Esophagus muscularis mucosa (tissue), 4 donors: Measurements from ENCODE around the gene RBBP9. TPM values are rescaled to one million over a fixed set of nuclear protein-coding genes. Genes with fewer than 3 reads are reported as not detected.
A peak's percentile ranks its signal among the peaks of the same experiment; 100 is the strongest.

Experiments
- DNase-seq: peaks from one replicate; pipeline ENCODE4 v3.0.0-alpha.2; 2017; ENCODE audit errors: extremely low spot score
- H3K27ac ChIP-seq, 4 donors: fragments of 200-600 bp; sonication (generic); replicated peaks in 1 of 4; 1 replicate in 3 of 4; 2 replicates in 1 of 4; pipeline ENCODE4 v1.5.1; 2016 to 2019; ENCODE audit warnings: mild to moderate bottlenecking in 1 of 4
- H3K27me3 ChIP-seq, 4 donors: fragments of 200-600 bp; sonication (generic); one replicate each; pipeline versions ENCODE4 v1.5.1 to v1.6.0; 2016 to 2019
- H3K36me3 ChIP-seq, 4 donors: fragments of 200-600 bp; sonication (generic); one replicate each; pipeline ENCODE4 v1.5.1; 2016 to 2019
- H3K4me1 ChIP-seq, 4 donors: fragments of 200-600 bp; sonication (generic); one replicate each; pipeline ENCODE4 v1.5.1; 2016 to 2019
- H3K4me3 ChIP-seq, 4 donors: fragments of 200-600 bp; sonication (generic); 1 replicate in 2 of 4; 2 replicates in 2 of 4; pipeline ENCODE4 v1.5.1; 2016 to 2019; ENCODE audit warnings: mild to moderate bottlenecking in 4 of 4, moderate library complexity in 1 of 4
- H3K9me3 ChIP-seq, 4 donors: fragments of 200-600 bp; sonication (generic); 1 replicate in 3 of 4; 2 replicates in 1 of 4; pipeline ENCODE4 v1.5.1; 2016 to 2019
- EP300 ChIP-seq: sonication (generic); formaldehyde crosslinking; IDR thresholded peaks from one replicate; pipeline ENCODE4 v1.6.1; 2017; ENCODE audit warnings: antibody characterized with exemption
- POLR2A ChIP-seq: fragments of 450-650 bp; IDR thresholded peaks from one replicate; pipeline ENCODE4 v1.6.1; 2017; ENCODE audit warnings: antibody characterized with exemption, moderate library complexity, mild to moderate bottlenecking, low read depth
- POLR2AphosphoS5 ChIP-seq, 2 donors: sonication (generic); formaldehyde crosslinking; IDR thresholded peaks; one replicate each; pipeline ENCODE4 v1.6.1; 2017; ENCODE audit warnings: antibody characterized with exemption in 2 of 2
- WGBS: methylation state at CpG from one replicate; pipeline ENCODE4 v1.1.5; 2018; 5-methylcytosine and 5-hydroxymethylcytosine counted together
- intact Hi-C: fragments of 100-400 bp; cut with DNase I; formaldehyde crosslinking; loops from one replicate; pipeline ENCODE4 v1.15.1; 2023
- total RNA-seq, 4 donors: library from RNA; depleted of rRNA; stranded (reverse); fragments of >200 nt; gene quantifications; one replicate each; pipeline versions ENCODE4 v1.1.0 to v1.2.1, GENCODE V29; 2016
- TF ChIP-seq, protein P1 (sequence below), 3 experiments: fragments of 200-600 bp in 2 of 3; fragments of 450-650 bp in 1 of 3; sonication (generic) in 2 of 3; IDR thresholded peaks; one replicate each; pipeline ENCODE4 v1.5.1; 2017 to 2019; ENCODE audit warnings: antibody characterized with exemption in 3 of 3, mild to moderate bottlenecking in 2 of 3, moderate library complexity in 1 of 3

RBBP9 gene
- total RNA-seq, 4 donors from 2014 or later, result 13.7 to 16.7 (median 15.3) TPM

GRCh38 chr20:18477218-18477617 is 19.8 kb downstream of the RBBP9 start:
- TF ChIP-seq POLR2A (no peak), EP300 (no peak), POLR2AphosphoS5 (IDR thresholded peaks at IDR 0.05) (no peak)
- TF ChIP-seq, protein P1, sequence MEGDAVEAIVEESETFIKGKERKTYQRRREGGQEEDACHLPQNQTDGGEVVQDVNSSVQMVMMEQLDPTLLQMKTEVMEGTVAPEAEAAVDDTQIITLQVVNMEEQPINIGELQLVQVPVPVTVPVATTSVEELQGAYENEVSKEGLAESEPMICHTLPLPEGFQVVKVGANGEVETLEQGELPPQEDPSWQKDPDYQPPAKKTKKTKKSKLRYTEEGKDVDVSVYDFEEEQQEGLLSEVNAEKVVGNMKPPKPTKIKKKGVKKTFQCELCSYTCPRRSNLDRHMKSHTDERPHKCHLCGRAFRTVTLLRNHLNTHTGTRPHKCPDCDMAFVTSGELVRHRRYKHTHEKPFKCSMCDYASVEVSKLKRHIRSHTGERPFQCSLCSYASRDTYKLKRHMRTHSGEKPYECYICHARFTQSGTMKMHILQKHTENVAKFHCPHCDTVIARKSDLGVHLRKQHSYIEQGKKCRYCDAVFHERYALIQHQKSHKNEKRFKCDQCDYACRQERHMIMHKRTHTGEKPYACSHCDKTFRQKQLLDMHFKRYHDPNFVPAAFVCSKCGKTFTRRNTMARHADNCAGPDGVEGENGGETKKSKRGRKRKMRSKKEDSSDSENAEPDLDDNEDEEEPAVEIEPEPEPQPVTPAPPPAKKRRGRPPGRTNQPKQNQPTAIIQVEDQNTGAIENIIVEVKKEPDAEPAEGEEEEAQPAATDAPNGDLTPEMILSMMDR (IDR thresholded peaks at IDR 0.05), result no peak
- 97% methylated on average over 1 of the region's 1 CpG for WGBS

DNA sequence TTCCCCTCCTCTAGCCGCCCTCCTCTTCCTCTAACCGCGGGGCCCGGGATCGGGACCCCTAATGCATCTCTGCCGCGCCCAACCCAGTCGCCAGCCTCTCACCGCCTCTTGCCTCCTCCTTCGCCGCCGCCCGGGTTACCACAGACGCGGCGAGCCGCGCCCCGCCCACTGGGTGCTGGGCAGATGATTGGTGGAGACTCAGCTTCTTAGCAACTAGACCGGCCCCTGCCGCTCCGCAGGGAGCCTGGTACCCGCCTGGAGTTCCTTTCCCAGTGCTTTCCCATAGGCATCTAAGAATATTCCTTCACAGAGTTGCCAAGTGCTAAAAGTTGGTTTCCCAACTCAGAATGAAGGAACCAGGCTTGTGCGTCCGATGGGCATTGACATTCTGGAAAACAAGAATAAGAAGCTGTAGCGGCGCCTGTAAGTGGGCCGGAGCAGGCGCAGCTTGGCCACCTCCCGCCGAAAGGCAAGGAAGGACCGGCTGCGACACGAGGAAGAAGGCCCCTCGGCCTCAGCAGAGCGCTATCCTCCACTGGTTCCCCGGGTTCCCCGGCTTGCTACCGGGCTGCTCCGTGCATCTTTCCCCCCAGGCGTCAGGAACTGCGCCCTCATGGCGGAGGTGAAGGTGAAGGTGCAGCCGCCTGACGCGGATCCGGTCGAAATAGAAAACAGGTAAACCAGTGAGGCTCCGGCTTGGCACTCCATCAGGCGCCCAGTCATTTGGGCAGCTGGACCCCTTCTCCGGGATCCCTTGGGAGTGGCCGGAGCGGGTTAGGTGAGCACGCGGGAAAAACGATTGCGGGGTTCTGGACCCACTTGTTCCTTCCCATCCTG is 29.9 kb downstream of the RBBP9 start, which contains the start of the genes DZANK1 and POLR3F:
Gene DZANK1 (minus strand): TSS at position 137 of the 837 bp plus-strand sequence. CDS start 1,672 bp downstream, outside the sequence.
Gene POLR3F (plus strand): TSS at position 497 of the 837 bp plus-strand sequence. CDS start 117 bp downstream, at position 614.
- WGBS, result 0% methylated on average over 26 of the region's 57 CpGs
- Histone ChIP-seq H3K36me3 (peaks cover 0 to 25% (median 13%) of the 10 kb centered on the region in 4 donors), H3K27me3 (no peaks in the 10 kb centered on the region), H3K27ac (peak within 1 kb of the TSS; percentile 73 to 82 (median 80)), H3K4me1 (peaks cover 14 to 28% (median 20%) of the 10 kb centered on the region in 4 donors), H3K9me3 (no peaks in the 10 kb centered on the region), H3K4me3 (peak within 1 kb of the TSS; percentile 68 to 90 (median 81))
- intact Hi-C loops, result loop anchor here (5.0 kb wide), 1 partner anchor 40 kb away; the partner anchor contains the start of gene SEC23B
- peak; percentile 98 for DNase-seq
- TF ChIP-seq POLR2A, result no peak
- TF ChIP-seq POLR2AphosphoS5 (IDR thresholded peaks at IDR 0.05), result peak; percentile 81 to 83
- no peak for TF ChIP-seq EP300
- TF ChIP-seq, protein P1 (IDR thresholded peaks at IDR 0.05), result peak in 1 of 3 experiments; percentile 24

More at GRCh38 chr20:18477218-18477617, 19.8 kb downstream of the RBBP9 start:
- Histone ChIP-seq H3K4me3 (no peak overlapping the region), H3K4me1 (no peaks in the 10 kb centered on the region), H3K27ac (no peak overlapping the region), H3K36me3 (peaks cover 28 to 98% (median 88%) of the 10 kb centered on the region in 4 donors), H3K27me3 (no peaks in the 10 kb centered on the region), H3K9me3 (no peaks in the 10 kb centered on the region)
- DNase-seq, result no peak
- intact Hi-C loops, result no loop called here

GRCh38 chr20:18466574-18466893 is 30.5 kb downstream of the RBBP9 start:
- peaks cover 14 to 28% (median 20%) of the 10 kb centered on the region in 4 donors for H3K4me1 ChIP-seq
- H3K4me3 ChIP-seq, result peak overlapping the region; percentile 68 to 90 (median 81)
- no peak for DNase-seq
- WGBS, result 3% methylated on average over 9 of the region's 15 CpGs
- peaks cover 0 to 20% (median 11%) of the 10 kb centered on the region in 4 donors for H3K36me3 ChIP-seq
- TF ChIP-seq POLR2AphosphoS5 (IDR thresholded peaks at IDR 0.05) (no peak), EP300 (no peak), POLR2A (no peak)
- TF ChIP-seq, protein P1 (IDR thresholded peaks at IDR 0.05), result no peak
- H3K27me3 ChIP-seq, result no peaks in the 10 kb centered on the region
- peak overlapping the region; percentile 73 to 82 (median 80) for H3K27ac ChIP-seq
- H3K9me3 ChIP-seq, result no peaks in the 10 kb centered on the region
- intact Hi-C loops, result loop anchor here (5.0 kb wide), 1 partner anchor 41 kb away; the partner anchor contains the start of gene SEC23B

GRCh38 chr20:18465536-18466200 is 31.4 kb downstream of the RBBP9 start:
- intact Hi-C loops, result loop anchor here (5.0 kb wide), 1 partner anchor 42 kb away; the partner anchor contains the start of gene SEC23B
- 54% methylated on average over 6 of the region's 6 CpGs for whole genome bisulfite sequencing
- TF ChIP-seq, protein P1 (IDR thresholded peaks at IDR 0.05), result no peak
- TF ChIP-seq POLR2AphosphoS5 (IDR thresholded peaks at IDR 0.05) (no peak), EP300 (no peak), POLR2A (no peak)
- Histone ChIP-seq H3K27ac (no peak overlapping the region), H3K9me3 (no peaks in the 10 kb centered on the region), H3K4me3 (no peak overlapping the region), H3K36me3 (peaks cover 0 to 11% (median 3%) of the 10 kb centered on the region in 4 donors), H3K4me1 (peaks cover 14 to 28% (median 20%) of the 10 kb centered on the region in 4 donors), H3K27me3 (no peaks in the 10 kb centered on the region)
- no peak for DNase-seq
